ENCODE data around the gene SSNA1. TPM values are rescaled to one million over a fixed set of nuclear protein-coding genes. Genes with fewer than 3 reads are reported as not detected.

Gene SSNA1
- total and polyA plus RNA-seq, 9 of the 15 experiments (the other 6 are each of a cell fraction or from before 2014, with no cell fraction given) = 1.9 to 130 (median 57.1) TPM

GRCh38 chr9:137237759-137238726, 49.6 kb downstream of the SSNA1 start:
- Histone ChIP-seq H3K27me3 (ENCODE audit: control insufficient read depth in 2 of 2, insufficient read depth in 2 of 2, low read length in 2 of 2) (no peaks in the 10 kb centered on the region), H3K4me2 (ENCODE audit: insufficient read depth, low read length) (no peak overlapping the region), H3K9me3 (replicated peaks; ENCODE audit: control insufficient read depth, insufficient read depth, low read depth, low read length) (no peaks in the 10 kb centered on the region), H4K20me1 (replicated peaks; ENCODE audit: control insufficient read depth, insufficient read depth, low read length) (peaks cover 15% of the 10 kb centered on the region), H3K79me2 (ENCODE audit: control insufficient read depth, insufficient read depth, low read length) (peaks cover 46% of the 10 kb centered on the region), H3K4me1 (replicated peaks in 1 of 2; ENCODE audit: control insufficient read depth in 2 of 2, insufficient read depth in 2 of 2, low read length in 2 of 2) (peaks cover 23 to 91% of the 10 kb centered on the region in 2 experiments), H3K36me3 (ENCODE audit: control insufficient read depth, insufficient read depth, low read length) (peaks cover 19% of the 10 kb centered on the region), H3K9ac (ENCODE audit: insufficient read depth in 1 of 2, low read depth in 2 of 2, low read length in 2 of 2) (peak overlapping the region in 1 of 2 experiments; percentile 88; a peak in 2 of 4 replicates), H3K27ac (ENCODE audit: extremely low read depth, low read depth, low read length) (no peak overlapping the region), H3K4me3 (no peak overlapping the region), H3K9me1 (ENCODE audit: control insufficient read depth, insufficient read depth, low read length) (peaks cover 8% of the 10 kb centered on the region), H2AFZ (ENCODE audit: low read depth, low read length) (no peak overlapping the region)
- BruUV-seq (replicated peaks) = no TSS peak
- DNase-seq (ENCODE audit: extremely low read depth in 1 of 4, low spot score in 3 of 4) (no peak), FAIRE-seq (no peak), ATAC-seq (no peak)
- CTCF ChIA-PET (ENCODE audit: low intra/inter-chr PET ratio) = interaction anchor here (1.2 kb wide), 1 partner anchor 191 kb away, joined by 7 read pairs; the partner anchor contains the start of gene NPDC1
- intact Hi-C loops (cut with micrococcal nuclease) = no loop called here
- WGBS (ENCODE audit: insufficient coverage, low coverage, missing lambda C conversion rate) = 68% methylated on average over 12 of the region's 13 CpGs
- in situ Hi-C loops (cut with MboI) = loop anchor here (25.0 kb wide), 1 partner anchor 451 kb away; the partner anchor contains the start of genes CCDC183 and TMEM141
- TF ChIP-seq POLR2G (IDR thresholded peaks at IDR 0.05; ENCODE audit: low read depth, low read length) (peak; percentile 30; the same call in 1 of the 2 replicates), RBFOX2 (IDR thresholded peaks at IDR 0.05; ENCODE audit: low read depth, low read length) (peak; percentile 18; the same call in 1 of the 2 replicates), ZBTB7A (IDR thresholded peaks at IDR 0.05; ENCODE audit: borderline replicate concordance, control insufficient read depth, low read depth, low read length) (peak; percentile 23; the same call in 1 of the 2 replicates), NUFIP1 (IDR thresholded peaks at IDR 0.05; ENCODE audit: partially characterized antibody) (no peak), E2F8 (IDR thresholded peaks at IDR 0.05; ENCODE audit: low read depth, partially characterized antibody) (no peak)
- TF ChIP-seq, protein P1, sequence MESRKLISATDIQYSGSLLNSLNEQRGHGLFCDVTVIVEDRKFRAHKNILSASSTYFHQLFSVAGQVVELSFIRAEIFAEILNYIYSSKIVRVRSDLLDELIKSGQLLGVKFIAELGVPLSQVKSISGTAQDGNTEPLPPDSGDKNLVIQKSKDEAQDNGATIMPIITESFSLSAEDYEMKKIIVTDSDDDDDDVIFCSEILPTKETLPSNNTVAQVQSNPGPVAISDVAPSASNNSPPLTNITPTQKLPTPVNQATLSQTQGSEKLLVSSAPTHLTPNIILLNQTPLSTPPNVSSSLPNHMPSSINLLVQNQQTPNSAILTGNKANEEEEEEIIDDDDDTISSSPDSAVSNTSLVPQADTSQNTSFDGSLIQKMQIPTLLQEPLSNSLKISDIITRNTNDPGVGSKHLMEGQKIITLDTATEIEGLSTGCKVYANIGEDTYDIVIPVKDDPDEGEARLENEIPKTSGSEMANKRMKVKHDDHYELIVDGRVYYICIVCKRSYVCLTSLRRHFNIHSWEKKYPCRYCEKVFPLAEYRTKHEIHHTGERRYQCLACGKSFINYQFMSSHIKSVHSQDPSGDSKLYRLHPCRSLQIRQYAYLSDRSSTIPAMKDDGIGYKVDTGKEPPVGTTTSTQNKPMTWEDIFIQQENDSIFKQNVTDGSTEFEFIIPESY (CRISPR knock-in tag; IDR thresholded peaks at IDR 0.05) = peak; percentile 90
- TF ChIP-seq, protein P2, sequence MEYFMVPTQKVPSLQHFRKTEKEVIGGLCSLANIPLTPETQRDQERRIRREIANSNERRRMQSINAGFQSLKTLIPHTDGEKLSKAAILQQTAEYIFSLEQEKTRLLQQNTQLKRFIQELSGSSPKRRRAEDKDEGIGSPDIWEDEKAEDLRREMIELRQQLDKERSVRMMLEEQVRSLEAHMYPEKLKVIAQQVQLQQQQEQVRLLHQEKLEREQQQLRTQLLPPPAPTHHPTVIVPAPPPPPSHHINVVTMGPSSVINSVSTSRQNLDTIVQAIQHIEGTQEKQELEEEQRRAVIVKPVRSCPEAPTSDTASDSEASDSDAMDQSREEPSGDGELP (CRISPR knock-in tag; IDR thresholded peaks at IDR 0.05; ENCODE audit: borderline replicate concordance) = peak; percentile 24; the same call in 1 of the 2 replicates
- TF ChIP-seq, protein P3, sequence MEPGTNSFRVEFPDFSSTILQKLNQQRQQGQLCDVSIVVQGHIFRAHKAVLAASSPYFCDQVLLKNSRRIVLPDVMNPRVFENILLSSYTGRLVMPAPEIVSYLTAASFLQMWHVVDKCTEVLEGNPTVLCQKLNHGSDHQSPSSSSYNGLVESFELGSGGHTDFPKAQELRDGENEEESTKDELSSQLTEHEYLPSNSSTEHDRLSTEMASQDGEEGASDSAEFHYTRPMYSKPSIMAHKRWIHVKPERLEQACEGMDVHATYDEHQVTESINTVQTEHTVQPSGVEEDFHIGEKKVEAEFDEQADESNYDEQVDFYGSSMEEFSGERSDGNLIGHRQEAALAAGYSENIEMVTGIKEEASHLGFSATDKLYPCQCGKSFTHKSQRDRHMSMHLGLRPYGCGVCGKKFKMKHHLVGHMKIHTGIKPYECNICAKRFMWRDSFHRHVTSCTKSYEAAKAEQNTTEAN (CRISPR knock-in tag; IDR thresholded peaks at IDR 0.05) = no peak
- POLR2A ChIA-PET = interaction anchor here (0.6 to 0.7 kb wide), 2 partner anchors 66 to 195 kb away, joined by 3 to 4 read pairs; partner anchors contain the start of gene TMEM210
